ENCODE data around the gene RGL4.
"Not testable (repeated sequence)": the region's sequence is repeated elsewhere in the genome, so short reads cannot be mapped to it uniquely, and the experiment has no call there.

The RGL4 gene

GRCh38 chr22:23700706-23701105, 9.9 kb downstream of the RGL4 start:
- DNase-seq: peak; percentile 54

GRCh38 chr22:23704062-23704461, 13.2 kb downstream of the RGL4 start:
- DNase-seq: peak; percentile 16

GRCh38 chr22:23704829-23705228, 14.0 kb downstream of the RGL4 start:
- DNase-seq: no peak

- DNase-seq: peak; percentile 62
These were observed 14.5 kb downstream of the RGL4 start for GRCh38 chr22:23705358-23705757.

- DNase-seq: no peak
These were observed 17.5 kb downstream of the RGL4 start for GRCh38 chr22:23708270-23708669.

GRCh38 chr22:23709107-23709506, 18.3 kb downstream of the RGL4 start:
- peak; percentile 16 for DNase-seq

GRCh38 chr22:23712256-23712655, 21.4 kb downstream of the RGL4 start:
- DNase-seq: peak; percentile 56

- DNase-seq: peak; percentile 52
These were observed 23.1 kb downstream of the RGL4 start for GRCh38 chr22:23713696-23714595.

GRCh38 chr22:23714596-23715578, 24.1 kb downstream of the RGL4 start:
- peak; percentile 61 for DNase-seq

GRCh38 chr22:23715806-23716375, 25.1 kb downstream of the RGL4 start:
- DNase-seq: no peak

GRCh38 chr22:23716811-23717801, 26.3 kb downstream of the RGL4 start:
- DNase-seq: peak; percentile 93

GRCh38 chr22:23718371-23719165, 27.8 kb downstream of the RGL4 start:
- no peak for DNase-seq

GRCh38 chr22:23720855-23721254, 30.0 kb downstream of the RGL4 start:
- DNase-seq: no peak

GRCh38 chr22:23722160-23722559, 31.3 kb downstream of the RGL4 start:
- no peak for DNase-seq

- no peak for DNase-seq
These were observed 31.9 kb downstream of the RGL4 start for GRCh38 chr22:23722724-23723123.

GRCh38 chr22:23728108-23728507, 37.3 kb downstream of the RGL4 start:
- DNase-seq: not testable (repeated sequence)

GRCh38 chr22:23737696-23738095, 46.9 kb downstream of the RGL4 start:
- DNase-seq: no peak

- DNase-seq: no peak
These were observed 51.9 kb downstream of the RGL4 start for GRCh38 chr22:23742505-23743264.

- DNase-seq: no peak
These were observed 52.5 kb downstream of the RGL4 start for GRCh38 chr22:23743303-23743705.

GRCh38 chr22:23744001-23744400, 53.2 kb downstream of the RGL4 start:
- no peak for DNase-seq

Data from activated effector memory CD4-positive, alpha-beta T cell treated with anti-CD3 and anti-CD28 coated beads, Interleukin-2, amount 50 U/mL, for 16 hours (primary cell).